GM21526 (cell line): Measurements from ENCODE around the gene DNAJC1.
"Not testable (repeated sequence)": the region's sequence is repeated elsewhere in the genome, so short reads cannot be mapped to it uniquely, and the experiment has no call there.

Source experiments
- ATAC-seq: cut with Tn5 transposase; IDR thresholded peaks from one replicate; pipeline ENCODE4 v1.9.1; 2021; ENCODE audit warnings: moderate library complexity; ENCODE audit not compliant: unreplicated experiment, low FRiP score

The DNAJC1 gene

DNA sequence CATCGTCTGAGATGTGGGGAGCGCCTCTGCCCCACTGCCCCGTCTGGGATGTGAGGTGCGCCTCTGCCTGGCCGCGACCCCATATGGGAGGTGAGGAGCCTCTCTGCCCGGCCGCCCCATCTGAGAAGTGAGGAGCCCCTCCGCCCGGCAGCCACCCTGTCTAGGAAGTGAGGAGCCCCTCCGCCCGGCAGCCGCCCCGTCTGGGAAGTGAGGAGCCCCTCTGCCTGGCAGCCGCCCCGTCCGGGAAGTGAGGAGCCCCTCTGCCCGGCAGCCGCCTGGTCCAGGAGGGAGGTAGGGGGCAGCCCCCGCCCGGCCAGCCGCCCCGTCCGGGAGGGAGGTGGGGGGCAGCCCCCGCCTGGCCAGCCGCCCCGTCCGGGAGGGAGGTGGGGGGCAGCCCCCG lies 166.0 kb downstream of the DNAJC1 start:
- ATAC-seq: not testable (repeated sequence)

DNA sequence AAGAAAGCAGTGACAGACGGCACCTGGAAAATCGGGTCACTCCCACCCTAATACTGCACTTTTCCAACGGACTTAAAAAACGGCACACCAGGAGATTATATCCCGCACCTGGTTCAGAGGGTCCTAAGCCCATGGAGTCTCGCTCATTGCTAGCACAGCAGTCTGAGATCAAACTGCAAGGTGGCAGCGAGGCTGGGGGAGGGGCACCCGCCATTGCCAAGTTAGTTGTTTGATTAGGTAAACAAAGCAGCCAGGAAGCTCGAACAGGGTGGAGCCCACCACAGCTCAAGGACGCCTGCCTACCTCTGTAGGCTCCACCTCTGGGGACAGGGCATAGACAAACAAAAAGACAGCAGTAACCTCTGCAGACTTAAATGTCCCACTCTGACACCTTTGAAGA lies 169.0 kb downstream of the DNAJC1 start:
- not testable (repeated sequence) for ATAC-seq

DNA sequence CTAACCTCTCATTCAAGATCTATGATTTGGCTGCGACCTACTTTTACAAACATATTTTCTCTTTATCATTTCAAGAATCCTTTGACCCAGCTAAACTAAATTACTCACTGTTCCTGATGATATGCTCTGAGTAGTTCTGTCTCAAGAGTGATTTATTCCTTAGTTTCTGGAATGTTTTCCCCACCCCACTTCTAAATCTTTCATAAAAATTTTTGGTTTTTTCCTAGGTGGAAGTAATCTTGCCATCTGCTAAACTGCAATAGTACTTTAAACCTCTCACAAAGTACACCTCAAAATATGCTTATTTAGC lies 170.8 kb downstream of the DNAJC1 start:
- ATAC-seq: no peak

DNA sequence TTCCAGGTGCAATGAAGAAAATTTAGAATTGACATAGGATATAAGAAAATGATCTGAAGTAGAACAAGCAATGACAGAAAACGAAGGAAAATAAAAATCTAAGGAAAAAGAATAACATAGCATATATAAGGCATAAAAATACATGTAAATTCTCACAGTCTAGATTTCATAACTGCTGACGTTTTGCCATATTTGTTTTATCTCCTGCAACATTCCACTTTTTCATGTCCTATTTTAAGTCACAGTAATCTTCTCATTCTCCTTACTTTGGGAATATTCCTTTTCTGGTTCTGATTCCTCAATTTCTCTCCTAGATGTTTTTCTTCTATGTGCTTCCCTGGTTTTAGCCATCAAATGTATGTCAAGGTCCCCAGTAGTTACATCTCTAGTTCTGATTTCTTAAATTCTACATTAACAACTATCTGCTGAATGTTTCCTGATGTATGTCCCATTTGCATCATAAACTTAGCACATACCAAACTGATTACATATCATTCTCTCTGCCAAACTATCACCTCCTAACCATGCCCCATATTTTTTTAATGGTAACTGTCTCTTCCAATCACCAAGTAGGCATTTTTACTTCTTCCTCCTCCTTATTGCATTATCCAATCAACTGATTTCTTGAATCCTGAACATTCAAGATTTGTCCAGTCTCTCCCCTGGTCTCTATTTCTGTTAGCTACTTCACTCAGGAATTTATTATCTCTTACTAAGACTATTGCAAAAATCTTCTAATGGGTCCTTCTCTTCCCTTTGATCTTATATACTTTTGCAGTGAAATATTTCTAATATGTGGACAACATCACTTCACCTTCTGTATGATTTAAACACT lies 171.3 kb downstream of the DNAJC1 start:
- no peak for ATAC-seq

DNA sequence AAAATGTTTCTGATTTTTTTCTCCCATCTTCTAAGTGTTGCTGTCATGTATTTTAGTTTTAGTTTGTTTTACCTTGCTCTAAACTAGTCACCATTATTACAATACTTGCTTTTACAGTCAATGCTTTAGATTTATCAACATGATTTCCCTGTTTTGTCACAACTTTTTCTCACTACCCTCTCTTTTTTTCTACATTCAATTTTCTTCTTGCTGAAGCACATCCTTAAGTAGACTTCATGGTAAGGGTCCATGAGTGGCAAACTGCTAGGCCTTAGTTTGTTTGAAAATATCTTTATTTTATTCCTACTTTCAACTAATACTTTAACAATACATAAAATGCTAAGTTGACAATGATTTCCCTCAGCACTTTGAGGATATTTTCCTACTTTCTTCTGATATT lies 173.5 kb downstream of the DNAJC1 start:
- no peak for ATAC-seq

DNA sequence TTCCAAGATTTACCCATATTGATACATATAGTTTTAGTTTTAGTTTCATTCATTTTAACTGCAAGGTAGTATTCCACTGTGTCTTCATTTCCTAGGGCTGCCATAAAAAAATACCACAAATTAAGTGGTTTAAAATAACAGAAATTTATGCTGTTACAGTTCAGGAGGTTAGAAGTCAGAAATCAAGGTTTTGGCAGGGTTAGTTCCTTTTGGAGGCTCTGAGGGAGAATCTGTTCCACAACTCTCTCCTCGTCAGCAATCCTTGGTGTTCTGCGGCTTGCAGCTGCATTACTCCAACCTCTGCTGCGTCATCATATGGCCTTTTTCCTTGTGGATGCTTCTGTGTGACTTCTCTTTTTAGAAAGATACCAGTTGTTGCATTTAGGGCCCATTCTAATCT lies 176.2 kb downstream of the DNAJC1 start:
- no peak for ATAC-seq

DNA sequence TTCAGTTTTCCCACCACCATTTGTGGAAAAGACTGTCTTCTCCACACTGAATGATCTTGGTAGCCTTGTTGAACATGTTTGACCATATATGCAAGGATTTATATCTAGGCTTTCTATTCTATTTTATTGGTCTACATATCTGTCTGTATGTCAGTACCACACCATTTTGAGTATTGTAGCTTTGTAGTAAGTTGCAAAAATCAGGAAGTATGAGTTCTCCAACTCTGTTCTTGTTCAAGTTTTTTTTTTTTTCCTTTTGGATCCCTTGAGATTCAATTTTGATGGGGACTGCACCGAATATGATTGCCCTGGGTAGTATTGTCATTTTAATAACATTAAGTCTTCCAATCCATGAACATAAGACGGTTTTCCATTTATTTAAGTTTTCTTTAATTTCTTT lies 176.8 kb downstream of the DNAJC1 start:
- no peak for ATAC-seq

DNA sequence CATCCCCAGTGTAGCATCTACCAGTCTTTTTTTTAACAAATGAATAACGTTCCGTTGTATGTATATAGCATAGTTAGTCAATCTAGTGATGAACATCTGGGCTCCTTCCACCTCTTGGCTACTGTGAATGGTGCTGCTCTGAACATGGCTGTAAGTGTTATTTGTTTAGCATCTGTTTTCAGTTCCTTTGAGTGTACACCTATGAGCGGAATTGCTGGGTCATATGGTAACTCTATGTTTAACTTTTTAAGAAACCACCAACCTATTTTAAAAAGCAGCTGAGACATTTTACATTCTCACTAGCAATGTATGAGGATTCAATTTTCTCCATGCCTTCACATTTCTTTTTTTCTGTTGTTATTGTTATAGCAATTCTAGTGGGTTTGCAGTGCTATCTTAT lies 178.2 kb downstream of the DNAJC1 start:
- ATAC-seq: no peak

DNA sequence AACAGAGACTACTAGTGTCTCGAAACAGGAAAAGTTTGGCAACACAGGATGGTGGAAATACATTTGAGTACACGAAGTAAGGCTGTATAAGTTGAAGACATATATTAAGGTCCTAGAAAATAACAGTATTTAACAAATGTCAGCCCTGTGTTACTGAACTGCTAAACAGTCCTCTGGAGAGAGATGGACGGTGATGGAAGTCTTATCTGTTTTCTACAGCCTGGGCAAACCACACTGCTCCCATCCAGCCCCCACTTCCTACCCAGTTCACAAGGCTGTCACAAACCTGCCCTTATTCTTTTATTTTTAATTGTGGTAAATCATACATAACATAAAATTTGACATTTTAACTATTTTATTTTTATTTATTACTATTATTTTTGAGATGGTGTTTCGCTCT lies 179.1 kb downstream of the DNAJC1 start:
- ATAC-seq: no peak

DNA sequence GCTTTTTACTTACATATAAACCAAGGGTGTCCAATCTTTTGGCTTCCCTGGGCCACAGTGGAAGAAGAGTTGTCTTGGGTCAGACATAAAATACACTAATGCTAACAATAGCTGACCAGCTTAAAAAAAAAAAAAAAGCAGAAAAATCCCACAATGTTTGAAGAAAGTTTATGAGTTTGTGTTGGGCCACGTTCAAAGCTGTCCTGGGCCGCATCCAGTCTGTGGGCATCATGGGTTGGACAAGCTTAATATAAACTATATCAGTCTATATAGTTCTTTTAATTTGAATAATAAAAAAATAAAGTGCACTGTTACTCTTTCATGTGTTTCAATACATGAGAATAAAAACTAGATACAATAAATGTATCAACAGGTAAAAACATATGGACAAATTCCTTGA lies 179.9 kb downstream of the DNAJC1 start:
- no peak for ATAC-seq

DNA sequence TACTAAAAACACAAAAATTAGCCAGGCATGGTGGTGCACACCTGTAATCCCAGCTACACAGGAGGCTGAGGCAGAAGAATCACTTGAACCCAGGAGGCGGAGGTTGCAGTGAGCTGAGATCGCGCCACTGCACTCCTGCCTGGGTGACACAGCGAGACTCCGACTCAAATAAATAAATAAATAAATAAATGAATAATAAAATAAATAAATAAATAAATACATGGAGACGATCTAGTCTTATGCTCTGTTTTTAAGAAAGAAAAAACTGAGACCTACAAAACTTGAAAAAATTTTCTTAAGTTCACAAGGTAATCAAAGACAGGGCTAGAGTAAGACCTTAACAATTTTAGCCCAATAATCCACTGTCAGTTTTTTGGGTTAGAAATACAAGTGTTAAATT lies 181.3 kb downstream of the DNAJC1 start:
- not testable (repeated sequence) for ATAC-seq

DNA sequence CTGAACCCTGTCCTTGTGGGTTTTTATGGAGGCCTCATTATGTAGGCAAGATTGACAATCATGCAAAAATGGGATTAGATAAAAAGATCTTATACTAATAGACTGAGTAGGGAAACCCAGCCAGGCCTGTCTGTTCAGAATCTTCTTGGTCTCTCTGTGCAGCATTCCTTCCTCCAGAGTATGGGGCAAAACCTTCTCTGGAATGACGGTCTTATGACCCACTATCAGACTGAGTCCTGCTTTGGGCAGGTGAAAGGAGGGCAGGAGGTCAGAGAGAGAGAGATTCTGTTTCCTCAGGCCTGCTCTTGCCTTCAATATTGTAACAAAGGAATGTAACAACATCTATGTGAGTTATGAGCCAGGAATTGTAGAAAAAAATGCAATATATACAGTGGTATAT lies 182.6 kb downstream of the DNAJC1 start:
- ATAC-seq: no peak

DNA sequence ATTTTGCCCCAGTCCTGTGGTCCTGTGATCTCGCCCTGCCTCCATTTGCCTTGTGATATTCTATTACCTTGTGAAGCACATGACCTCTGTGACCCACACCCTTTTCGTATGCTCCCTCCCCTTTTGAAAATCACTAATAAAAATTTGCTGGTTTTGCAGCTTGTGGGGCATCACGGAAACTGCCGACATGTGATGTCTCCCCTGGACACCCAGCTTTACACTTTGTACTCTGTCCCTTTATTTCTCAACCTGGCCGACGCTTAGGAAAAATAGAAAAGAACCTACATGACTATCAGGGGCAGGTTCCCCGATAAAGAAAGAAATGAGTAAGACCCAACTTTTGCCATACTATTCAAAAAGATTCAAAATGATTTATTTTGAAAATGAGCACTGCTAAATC lies 185.1 kb downstream of the DNAJC1 start:
- not testable (repeated sequence) for ATAC-seq

DNA sequence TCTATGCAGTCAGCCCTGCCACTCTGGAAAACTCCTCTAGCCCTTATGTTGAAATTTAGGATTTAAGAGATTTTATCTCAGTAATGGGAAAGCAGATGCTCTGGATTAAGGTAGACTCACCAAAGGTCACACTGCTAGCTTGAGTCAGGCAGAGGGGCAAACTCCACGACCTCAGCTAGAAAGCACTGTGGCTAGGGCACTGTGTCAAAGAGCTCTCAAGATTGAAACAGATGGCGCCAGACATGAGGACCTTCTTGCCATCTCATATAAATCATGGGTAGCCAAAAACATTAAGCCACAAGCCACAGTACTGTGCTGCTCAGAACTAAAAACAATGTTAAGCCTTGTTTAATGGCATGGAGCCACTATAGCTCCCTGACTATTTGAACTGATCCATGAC lies 188.7 kb downstream of the DNAJC1 start:
- ATAC-seq: no peak

DNA sequence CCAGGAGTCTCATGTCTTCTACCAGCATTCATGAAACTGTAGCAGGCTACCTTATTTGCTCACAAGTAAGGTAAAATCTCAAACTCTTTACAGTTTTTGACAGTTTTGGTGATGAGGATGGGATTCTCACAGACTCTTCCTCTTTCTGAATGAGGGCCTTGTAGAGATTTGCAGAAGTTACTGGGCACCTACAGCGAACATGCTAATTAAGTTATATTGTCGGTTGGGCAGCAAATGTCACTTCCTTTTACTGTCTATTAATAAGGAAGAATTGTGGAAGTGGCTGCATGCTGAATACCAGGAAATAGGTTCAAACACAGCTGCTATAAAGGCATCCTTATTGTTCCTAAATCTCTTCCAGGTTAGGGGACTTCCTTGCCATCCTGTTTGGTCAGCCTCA lies 189.6 kb downstream of the DNAJC1 start:
- no peak for ATAC-seq

DNA sequence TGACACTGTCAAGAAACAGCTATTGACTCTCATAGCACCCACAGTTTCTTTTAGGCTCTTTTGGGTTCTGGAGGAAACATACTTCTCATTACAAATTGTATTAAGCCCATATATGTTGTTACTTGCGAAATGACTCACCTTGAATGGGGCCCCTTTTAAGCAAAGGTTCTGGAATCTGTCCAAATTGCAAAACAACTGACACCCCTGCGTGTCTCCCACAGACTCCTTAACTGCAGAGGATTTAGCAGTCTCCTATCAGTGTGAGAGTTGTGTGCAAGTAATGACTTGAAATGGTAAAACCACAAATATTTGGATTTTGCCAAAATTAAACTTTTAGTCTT lies 192.3 kb downstream of the DNAJC1 start:
- ATAC-seq: no peak

DNA sequence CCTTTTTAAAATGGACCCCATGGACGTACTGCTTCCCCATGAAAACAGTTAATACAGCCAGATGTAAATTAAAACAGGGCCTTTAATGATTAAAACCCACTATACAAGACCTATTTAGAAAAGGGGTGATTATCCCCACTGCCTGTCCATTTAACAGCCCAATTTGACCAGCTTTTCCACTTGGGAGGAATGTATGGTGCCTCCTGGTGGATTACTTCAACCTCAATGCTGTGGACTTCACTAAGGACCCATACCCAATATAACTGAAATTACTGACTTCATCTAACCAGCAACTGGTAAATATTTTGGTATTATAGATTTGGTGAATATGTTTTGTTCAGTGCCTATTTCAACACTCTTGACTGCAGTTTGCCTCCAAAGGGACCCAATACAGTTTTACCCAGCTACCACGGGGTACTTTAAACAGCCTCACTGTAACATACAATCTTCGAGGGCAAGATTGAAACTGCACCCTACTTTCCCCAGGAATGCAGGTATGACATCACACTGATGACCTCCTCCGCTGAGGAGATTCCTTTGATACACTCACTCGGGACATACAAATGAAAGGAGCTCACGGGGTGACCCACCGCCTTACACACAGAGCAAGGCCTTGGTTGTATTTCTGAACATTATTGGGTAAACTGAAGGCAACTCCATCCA lies 192.8 kb downstream of the DNAJC1 start:
- ATAC-seq: no peak

DNA sequence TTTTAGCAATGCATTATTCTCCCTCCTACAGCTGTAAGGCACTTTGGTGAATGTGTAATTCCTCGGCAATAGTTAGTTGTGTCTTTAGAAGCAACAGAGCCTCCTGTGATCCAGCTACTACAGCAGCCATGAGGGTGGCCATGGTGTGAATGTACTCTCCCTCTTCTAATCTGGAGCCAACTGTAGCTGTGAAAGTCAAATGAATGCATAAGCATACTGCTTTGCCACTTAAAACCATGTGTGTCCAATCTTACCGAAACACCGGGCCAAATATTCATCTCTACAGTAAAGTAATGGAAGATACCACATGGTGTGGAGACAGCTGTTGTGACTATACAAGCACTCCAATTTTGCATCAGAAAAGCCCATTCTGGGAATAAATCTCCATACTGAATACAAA lies 195.0 kb downstream of the DNAJC1 start:
- no peak for ATAC-seq

DNA sequence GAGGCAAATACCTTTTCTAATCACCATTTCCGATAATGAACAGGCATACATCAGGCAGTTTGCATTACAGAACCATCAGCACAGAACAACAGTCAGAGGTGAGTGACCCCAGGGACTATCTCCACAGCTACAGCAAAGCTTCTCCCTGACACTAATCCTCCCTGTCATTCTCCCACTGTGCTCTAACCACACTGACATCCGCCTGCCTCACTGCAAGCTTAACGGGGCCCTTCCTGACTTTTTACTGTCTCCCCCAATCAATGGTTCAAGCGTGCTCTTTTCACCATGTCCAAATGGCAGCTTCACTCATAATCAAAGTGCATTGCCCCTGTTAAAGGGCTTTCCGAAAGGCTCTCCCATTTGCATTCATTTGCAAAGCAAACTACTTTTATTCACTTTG lies 196.3 kb downstream of the DNAJC1 start:
- ATAC-seq: no peak

DNA sequence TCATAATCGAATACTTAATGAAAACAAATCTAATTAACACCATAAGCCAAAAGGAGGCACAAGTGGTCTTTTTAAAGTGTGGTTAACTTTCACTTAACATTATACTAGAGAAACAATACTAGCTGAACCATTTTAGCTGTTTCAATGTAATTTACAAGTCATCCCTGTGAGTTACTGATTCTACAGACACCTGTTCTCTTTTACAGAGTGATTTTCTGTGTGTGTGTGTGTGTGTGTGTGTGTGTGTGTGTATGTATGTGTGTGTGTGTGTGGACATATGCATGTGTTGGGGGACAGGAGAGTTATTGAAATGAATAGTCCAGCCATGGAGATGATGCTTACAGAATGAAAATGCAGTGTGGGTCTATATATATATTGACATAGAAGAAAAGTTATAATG lies 200.2 kb downstream of the DNAJC1 start:
- no peak for ATAC-seq

DNA sequence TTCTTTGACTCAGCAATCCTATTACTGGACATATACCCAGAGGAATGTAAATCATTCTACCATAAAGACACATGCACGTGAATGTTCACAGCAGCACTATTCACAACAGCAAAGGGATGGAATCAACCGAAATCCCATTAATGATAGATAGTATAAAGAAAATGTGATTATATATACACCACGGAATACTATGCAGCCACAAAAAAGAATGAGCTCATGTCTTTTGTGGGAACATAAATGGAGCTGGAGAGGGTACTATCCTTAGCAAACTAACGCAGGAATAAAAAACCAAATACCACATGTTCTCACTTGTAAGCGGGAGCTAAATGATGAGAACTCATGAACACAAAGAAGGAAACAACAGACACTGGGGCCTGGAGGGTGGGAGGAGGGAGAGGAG lies 201.9 kb downstream of the DNAJC1 start:
- no peak for ATAC-seq

DNA sequence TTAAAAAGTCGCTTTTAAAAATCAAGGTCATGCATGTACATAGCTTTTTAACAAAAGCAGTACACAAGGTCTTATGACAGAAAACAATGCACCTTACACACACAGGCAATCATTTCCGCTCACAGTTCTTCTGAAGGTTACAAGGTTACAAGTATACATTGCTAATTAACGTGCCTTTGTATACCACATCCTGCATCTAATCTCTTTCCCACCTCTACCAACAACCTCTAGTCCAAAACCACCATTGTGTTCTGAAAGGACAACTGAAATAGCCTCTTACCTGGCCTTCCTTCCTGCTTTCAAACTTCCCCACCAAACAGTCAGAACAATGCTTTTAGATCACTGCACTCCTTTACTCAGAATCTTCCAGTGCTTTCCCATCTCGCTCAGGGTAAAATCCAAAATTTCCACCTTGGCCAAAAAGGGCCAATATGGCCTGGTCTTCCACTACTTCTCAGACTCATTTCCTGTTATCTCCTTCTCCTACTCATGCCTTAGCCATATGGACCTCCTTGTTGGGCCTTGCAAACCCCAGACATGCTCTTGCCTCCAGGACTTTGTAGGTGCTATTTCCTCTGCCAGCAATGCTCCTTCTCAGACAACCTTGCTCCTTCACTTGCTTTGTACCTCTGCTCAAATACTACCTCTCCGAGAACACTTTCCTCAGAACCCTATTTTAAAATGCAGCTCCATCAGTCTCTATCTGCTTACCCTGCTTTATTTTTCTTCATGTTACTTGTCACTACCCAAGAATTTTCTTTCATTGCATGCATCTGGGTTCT lies 205.4 kb downstream of the DNAJC1 start:
- no peak for ATAC-seq
